Right lobe of liver (tissue), 6 donors: ENCODE data around the gene DNM1L. TPM values are rescaled to one million over a fixed set of nuclear protein-coding genes. Genes with fewer than 3 reads are reported as not detected.

ENCODE experiments used
- ATAC-seq, 4 donors: fragments of 200-7000 bp; cut with Tn5 transposase; one replicate each; pipeline ENCODE4 v1.9.1; 2020; ENCODE audit warnings: mild to moderate bottlenecking in 4 of 4, moderate library complexity in 4 of 4
- DNase-seq, 3 donors: peaks; one replicate each; pipeline ENCODE4 v3.0.0-alpha.2; 2020
- H3K27ac ChIP-seq, 3 donors: fragments of 200-600 bp; one replicate each; pipeline ENCODE4 v1.8.0; 2022
- H3K27me3 ChIP-seq, 2 donors: fragments of 200-600 bp; one replicate each; pipeline ENCODE4 v1.8.0; 2022
- H3K36me3 ChIP-seq, 4 donors: fragments of 200-600 bp; sonication (generic) in 1 of 4; one replicate each; pipeline versions ENCODE4 v1.5.1 to v1.8.0; 2017 to 2022; ENCODE audit warnings: control low read depth in 1 of 4
- H3K4me1 ChIP-seq, 4 donors: fragments of 200-600 bp; sonication (generic) in 1 of 4; one replicate each; pipeline versions ENCODE4 v1.5.1 to v1.8.0; 2017 to 2022; ENCODE audit warnings: control low read depth in 1 of 4
- H3K4me3 ChIP-seq, 3 donors: fragments of 200-600 bp; one replicate each; pipeline ENCODE4 v1.8.0; 2022
- H3K9me3 ChIP-seq, 4 donors: fragments of 200-600 bp; sonication (generic) in 1 of 4; one replicate each; pipeline versions ENCODE4 v1.5.1 to v1.8.0; 2017 to 2022; ENCODE audit warnings: control low read depth in 1 of 4
- CTCF ChIP-seq, 4 donors: fragments of 200-600 bp in 3 of 4; fragments of 450-650 bp in 1 of 4; IDR thresholded peaks; one replicate each; pipeline versions ENCODE4 v1.5.1 to v1.8.0; 2016 to 2022; ENCODE audit warnings: antibody characterized with exemption in 4 of 4, mild to moderate bottlenecking in 2 of 4
- POLR2A ChIP-seq: fragments of 450-650 bp; IDR thresholded peaks from one replicate; pipeline ENCODE4 v1.6.1; 2017; ENCODE audit warnings: antibody characterized with exemption, mild to moderate bottlenecking
- WGBS: methylation state at CpG from one replicate; pipeline ENCODE4 v1.1.6; 2018; ENCODE audit warnings: low coverage, low lambda C conversion rate; ENCODE audit not compliant: insufficient coverage; ENCODE audit errors: missing lambda C conversion rate; 5-methylcytosine and 5-hydroxymethylcytosine counted together
- intact Hi-C, 2 donors: fragments of 100-400 bp; cut with DNase I; formaldehyde crosslinking; loops; one replicate each; pipeline versions ENCODE4 v1.11.2 to v1.14.1; 2022
- total RNA-seq, 6 experiments: library from RNA; depleted of rRNA in 2 of 6; stranded (reverse); fragments of >200 nt in 2 of 6; fragmentation: NEBNext Ultra II Directional in 3 of 6; extraction: Animal tissue kit (Norgen Biotek cat#: 25700) in 3 of 6; gene quantifications; one replicate each; pipeline versions ENCODE4 v1.1.0 to v1.2.4, GENCODE V29; 2016 to 2023
- donor health status: DM: no; HTN: yes; CAD: no.
- donor health status: DM: no; HTN: no; CAD: no.
- donor health status: DM: no; HTN: no; CAD: no.
- donor health status: DM: no; HTN: yes; CAD: no.
- donor health status: DM: no; HTN: yes; CAD: no.

DNM1L gene
- total RNA-seq, 6 experiments from 2014 or later: 10.2 to 26.1 (median 21.1) TPM

- Histone ChIP-seq H3K27ac (no peak overlapping the region), H3K9me3 (no peaks in the 10 kb centered on the region), H3K4me1 (no peaks in the 10 kb centered on the region), H3K36me3 (no peaks in the 10 kb centered on the region), H3K4me3 (no peak overlapping the region), H3K27me3 (no peaks in the 10 kb centered on the region)
- no peak for ATAC-seq
- no peak for TF ChIP-seq POLR2A
- no peak for TF ChIP-seq CTCF (IDR thresholded peaks at IDR 0.05)
- WGBS: 72% methylated on average over 3 of the region's 6 CpGs
- DNase-seq: no peak
- intact Hi-C loops: no loop called here
Observed at GRCh38 chr12:32777691-32778175, 98.6 kb downstream of the DNM1L start.

- 44% methylated on average over 1 of the region's 1 CpG for WGBS
- ATAC-seq (no peak), DNase-seq (no peak)
- TF ChIP-seq CTCF (IDR thresholded peaks at IDR 0.05): no peak
- no peak for TF ChIP-seq POLR2A
- no peaks in the 10 kb centered on the region for H3K4me1 ChIP-seq
- no peaks in the 10 kb centered on the region for H3K9me3 ChIP-seq
- H3K36me3 ChIP-seq: no peaks in the 10 kb centered on the region
- no peak overlapping the region for H3K27ac ChIP-seq
- H3K4me3 ChIP-seq: no peak overlapping the region
- no peaks in the 10 kb centered on the region for H3K27me3 ChIP-seq
- intact Hi-C loops: no loop called here
Observed at GRCh38 chr12:32780071-32780470, 101.0 kb downstream of the DNM1L start.

- H3K36me3 ChIP-seq: no peaks in the 10 kb centered on the region
- H3K27me3 ChIP-seq: no peaks in the 10 kb centered on the region
- ATAC-seq: no peak
- TF ChIP-seq CTCF (IDR thresholded peaks at IDR 0.05) (no peak), POLR2A (no peak)
- DNase-seq: no peak
- 65% methylated on average over 3 of the region's 3 CpGs for WGBS
- no peak overlapping the region for H3K4me3 ChIP-seq
- H3K9me3 ChIP-seq: no peaks in the 10 kb centered on the region
- no peaks in the 10 kb centered on the region for H3K4me1 ChIP-seq
- intact Hi-C loops: no loop called here
- H3K27ac ChIP-seq: no peak overlapping the region
Observed at GRCh38 chr12:32783029-32783428, 103.9 kb downstream of the DNM1L start.

- peaks cover 0 to 3% (median 0%) of the 10 kb centered on the region in 4 donors for H3K36me3 ChIP-seq
- WGBS: 74% methylated on average over 5 of the region's 5 CpGs
- H3K4me1 ChIP-seq: no peaks in the 10 kb centered on the region
- ATAC-seq (no peak), DNase-seq (no peak)
- H3K4me3 ChIP-seq: no peak overlapping the region
- intact Hi-C loops: no loop called here
- TF ChIP-seq POLR2A: no peak
- no peak for TF ChIP-seq CTCF (IDR thresholded peaks at IDR 0.05)
- no peak overlapping the region for H3K27ac ChIP-seq
- no peaks in the 10 kb centered on the region for H3K27me3 ChIP-seq
- H3K9me3 ChIP-seq: no peaks in the 10 kb centered on the region
Observed at GRCh38 chr12:32785557-32785956, 106.5 kb downstream of the DNM1L start.

- intact Hi-C loops: no loop called here
- Histone ChIP-seq H3K27ac (no peak overlapping the region), H3K4me3 (no peak overlapping the region), H3K36me3 (peaks cover 0 to 19% (median 2%) of the 10 kb centered on the region in 4 donors), H3K27me3 (no peaks in the 10 kb centered on the region), H3K4me1 (no peaks in the 10 kb centered on the region), H3K9me3 (no peaks in the 10 kb centered on the region)
- WGBS: 79% methylated on average over 4 of the region's 4 CpGs
- no peak for ATAC-seq
- TF ChIP-seq CTCF (IDR thresholded peaks at IDR 0.05) (no peak), POLR2A (no peak)
- no peak for DNase-seq
Observed at GRCh38 chr12:32788405-32788804, 109.3 kb downstream of the DNM1L start.
